ENCODE measurements around the gene ALDH1B1. TPM values are rescaled to one million over a fixed set of nuclear protein-coding genes. Genes with fewer than 3 reads are reported as not detected.

ALDH1B1 gene
- total and polyA plus RNA-seq, 10 of the 15 experiments (the other 5 are each of a cell fraction or from before 2014, with no cell fraction given) = 8.6 to 38.5 (median 30.9) TPM

DNA sequence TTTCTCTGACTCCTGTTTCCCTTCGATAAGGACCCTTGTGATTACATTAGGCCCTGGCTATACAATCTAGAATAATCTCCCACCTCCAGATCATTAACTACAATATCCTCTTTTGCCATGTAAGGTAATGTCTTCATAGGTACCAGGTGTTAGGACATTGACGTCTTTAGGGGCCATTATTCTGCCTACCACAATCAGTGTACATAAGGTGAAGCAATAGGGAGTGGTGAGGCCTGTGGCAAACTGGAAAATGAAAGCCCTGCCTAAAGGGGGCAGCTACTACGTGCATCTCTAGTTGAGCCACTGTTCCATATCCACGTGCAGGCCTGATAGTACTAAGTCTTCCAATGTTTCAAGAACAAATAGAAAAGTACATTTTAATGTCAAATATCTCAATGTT lies 4.8 kb upstream of the ALDH1B1 start:
- no peaks in the 10 kb centered on the region for H3K4me1 ChIP-seq (ENCODE audit: control insufficient read depth, insufficient read depth, low read length)
- no peak overlapping the region for H2AFZ ChIP-seq (ENCODE audit: control insufficient read depth, low read depth, low read length)
- RAD21 ChIA-PET (ENCODE audit: unreplicated experiment) = no interaction called here
- intact Hi-C loops (cut with micrococcal nuclease; ENCODE audit: unreplicated experiment) = no loop called here
- H3K4me3 ChIP-seq = no peak overlapping the region
- H3K27ac ChIP-seq (ENCODE audit: control insufficient read depth, insufficient read depth) = no peak overlapping the region
- FAIRE-seq = no peak
- CTCF ChIA-PET = interaction anchor here (0.5 to 2.4 kb wide), 2 partner anchors 15 to 476 kb away, joined by 3 to 8 read pairs; no protein-coding TSS in a partner anchor
- H3K4me2 ChIP-seq (ENCODE audit: control insufficient read depth, insufficient read depth) = no peak overlapping the region
- WGBS (ENCODE audit: insufficient coverage, insufficient replicate concordance, low lambda C conversion rate, missing lambda C conversion rate) = 34% methylated on average over 4 of the region's 4 CpGs
- no peak overlapping the region for H3K9ac ChIP-seq (ENCODE audit: control insufficient read depth, insufficient read depth, low read length)
- POLR2A ChIA-PET = no interaction called here
- no peaks in the 10 kb centered on the region for H3K27me3 ChIP-seq (replicated peaks in 1 of 2; ENCODE audit: control insufficient read depth in 2 of 2, insufficient read depth in 2 of 2, low read length in 1 of 2)
- H3K79me2 ChIP-seq (ENCODE audit: control insufficient read depth, insufficient read depth, low read length) = peaks cover 2% of the 10 kb centered on the region
- no peak for TF ChIP-seq TCF7 (IDR thresholded peaks at IDR 0.05; ENCODE audit: borderline replicate concordance)
- TF ChIP-seq HDAC6 (IDR thresholded peaks at IDR 0.05; ENCODE audit: unreplicated experiment) = no peak
- TF ChIP-seq CHD1 (IDR thresholded peaks at IDR 0.05; ENCODE audit: low read depth, low read length) = no peak
- TF ChIP-seq CBX3 (IDR thresholded peaks at IDR 0.05; ENCODE audit: borderline replicate concordance, low read depth) = no peak
- TF ChIP-seq EGR1 (IDR thresholded peaks at IDR 0.05; ENCODE audit: borderline replicate concordance in 1 of 2, low read depth in 2 of 2, low read length in 2 of 2) = no peak
- no peak for TF ChIP-seq SMARCA5 (IDR thresholded peaks at IDR 0.05)
- TF ChIP-seq TCF12 (IDR thresholded peaks at IDR 0.05; ENCODE audit: low read depth, low read length) = no peak
- TF ChIP-seq, protein P1, sequence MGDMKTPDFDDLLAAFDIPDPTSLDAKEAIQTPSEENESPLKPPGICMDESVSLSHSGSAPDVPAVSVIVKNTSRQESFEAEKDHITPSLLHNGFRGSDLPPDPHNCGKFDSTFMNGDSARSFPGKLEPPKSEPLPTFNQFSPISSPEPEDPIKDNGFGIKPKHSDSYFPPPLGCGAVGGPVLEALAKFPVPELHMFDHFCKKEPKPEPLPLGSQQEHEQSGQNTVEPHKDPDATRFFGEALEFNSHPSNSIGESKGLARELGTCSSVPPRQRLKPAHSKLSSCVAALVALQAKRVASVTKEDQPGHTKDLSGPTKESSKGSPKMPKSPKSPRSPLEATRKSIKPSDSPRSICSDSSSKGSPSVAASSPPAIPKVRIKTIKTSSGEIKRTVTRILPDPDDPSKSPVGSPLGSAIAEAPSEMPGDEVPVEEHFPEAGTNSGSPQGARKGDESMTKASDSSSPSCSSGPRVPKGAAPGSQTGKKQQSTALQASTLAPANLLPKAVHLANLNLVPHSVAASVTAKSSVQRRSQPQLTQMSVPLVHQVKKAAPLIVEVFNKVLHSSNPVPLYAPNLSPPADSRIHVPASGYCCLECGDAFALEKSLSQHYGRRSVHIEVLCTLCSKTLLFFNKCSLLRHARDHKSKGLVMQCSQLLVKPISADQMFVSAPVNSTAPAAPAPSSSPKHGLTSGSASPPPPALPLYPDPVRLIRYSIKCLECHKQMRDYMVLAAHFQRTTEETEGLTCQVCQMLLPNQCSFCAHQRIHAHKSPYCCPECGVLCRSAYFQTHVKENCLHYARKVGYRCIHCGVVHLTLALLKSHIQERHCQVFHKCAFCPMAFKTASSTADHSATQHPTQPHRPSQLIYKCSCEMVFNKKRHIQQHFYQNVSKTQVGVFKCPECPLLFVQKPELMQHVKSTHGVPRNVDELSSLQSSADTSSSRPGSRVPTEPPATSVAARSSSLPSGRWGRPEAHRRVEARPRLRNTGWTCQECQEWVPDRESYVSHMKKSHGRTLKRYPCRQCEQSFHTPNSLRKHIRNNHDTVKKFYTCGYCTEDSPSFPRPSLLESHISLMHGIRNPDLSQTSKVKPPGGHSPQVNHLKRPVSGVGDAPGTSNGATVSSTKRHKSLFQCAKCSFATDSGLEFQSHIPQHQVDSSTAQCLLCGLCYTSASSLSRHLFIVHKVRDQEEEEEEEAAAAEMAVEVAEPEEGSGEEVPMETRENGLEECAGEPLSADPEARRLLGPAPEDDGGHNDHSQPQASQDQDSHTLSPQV (IDR thresholded peaks at IDR 0.05) = no peak
- TF ChIP-seq NBN (IDR thresholded peaks at IDR 0.05) = no peak
- no peak for ATAC-seq
- DNase-seq (ENCODE audit: low read depth, low spot score) = no peak
- SMC1A ChIA-PET (ENCODE audit: uncharacterized antibody, unreplicated experiment) = interaction anchor here (1.5 kb wide), 1 partner anchor 15 kb away, joined by 5 read pairs; no protein-coding TSS in a partner anchor
- BruUV-seq (replicated peaks) = no TSS peak
- H3K36me3 ChIP-seq (ENCODE audit: control insufficient read depth in 2 of 2, insufficient read depth in 2 of 2, low read length in 1 of 2) = no peaks in the 10 kb centered on the region
- in situ Hi-C loops (cut with MboI) = no loop called here
- no peaks in the 10 kb centered on the region for H4K20me1 ChIP-seq (ENCODE audit: control insufficient read depth, insufficient read depth)
- peaks cover 6% of the 10 kb centered on the region; the same call in 1 of the 3 replicates for H3K9me3 ChIP-seq (replicated peaks; ENCODE audit: control insufficient read depth, insufficient read depth, low read length)
